HUES6 (cell line): ENCODE results near the gene ZFP69B.

ENCODE experiments used
- H3K27ac ChIP-seq: 2 replicates; pipeline ENCODE4 v1.7.0; 2013; ENCODE audit warnings: low read depth, mild to moderate bottlenecking, low read length, inconsistent platforms
- H3K27me3 ChIP-seq: 2 replicates; pipeline ENCODE4 v1.6.1; 2013; ENCODE audit warnings: low read length; ENCODE audit not compliant: control insufficient read depth, insufficient read depth
- H3K36me3 ChIP-seq: 2 replicates; pipeline ENCODE4 v1.6.1; 2013; ENCODE audit warnings: low read length; ENCODE audit not compliant: control insufficient read depth, insufficient read depth
- H3K4me1 ChIP-seq: 2 replicates; pipeline ENCODE4 v1.6.1; 2013; ENCODE audit warnings: low read length; ENCODE audit not compliant: control insufficient read depth, insufficient read depth
- H3K4me3 ChIP-seq: 2 replicates; pipeline ENCODE4 v1.5.1; 2013; ENCODE audit warnings: low read depth, low read length
- H3K9ac ChIP-seq: one replicate; pipeline ENCODE4 v1.6.1; 2013; ENCODE audit warnings: mild to moderate bottlenecking, low read length
- H3K9me3 ChIP-seq: 2 replicates; pipeline ENCODE4 v1.6.1; 2013; ENCODE audit warnings: low read depth, low read length; ENCODE audit not compliant: control insufficient read depth, insufficient read depth

Gene ZFP69B

DNA sequence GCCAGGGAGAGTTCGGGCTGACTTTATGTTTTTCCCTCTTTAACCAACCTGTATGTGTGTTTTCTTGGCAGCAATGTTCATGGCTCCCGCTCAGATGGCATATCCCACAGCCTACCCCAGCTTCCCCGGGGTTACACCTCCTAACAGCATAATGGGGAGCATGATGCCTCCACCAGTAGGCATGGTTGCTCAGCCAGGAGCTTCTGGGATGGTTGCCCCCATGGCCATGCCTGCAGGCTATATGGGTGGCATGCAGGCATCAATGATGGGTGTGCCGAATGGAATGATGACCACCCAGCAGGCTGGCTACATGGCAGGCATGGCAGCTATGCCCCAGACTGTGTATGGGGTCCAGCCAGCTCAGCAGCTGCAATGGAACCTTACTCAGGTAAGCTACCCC lies 33.6 kb upstream of the ZFP69B start:
- H3K4me1 ChIP-seq = no peaks in the 10 kb centered on the region
- 0 out of 2 replicates have a peak, but pooled peaks cover 4% of the 10 kb centered on the region for H3K36me3 ChIP-seq
- no peaks in the 10 kb centered on the region for H3K9me3 ChIP-seq
- no peaks in the 10 kb centered on the region for H3K27me3 ChIP-seq
- H3K9ac ChIP-seq = no peak overlapping the region
- H3K4me3 ChIP-seq = no peak overlapping the region
- no peak overlapping the region for H3K27ac ChIP-seq

DNA sequence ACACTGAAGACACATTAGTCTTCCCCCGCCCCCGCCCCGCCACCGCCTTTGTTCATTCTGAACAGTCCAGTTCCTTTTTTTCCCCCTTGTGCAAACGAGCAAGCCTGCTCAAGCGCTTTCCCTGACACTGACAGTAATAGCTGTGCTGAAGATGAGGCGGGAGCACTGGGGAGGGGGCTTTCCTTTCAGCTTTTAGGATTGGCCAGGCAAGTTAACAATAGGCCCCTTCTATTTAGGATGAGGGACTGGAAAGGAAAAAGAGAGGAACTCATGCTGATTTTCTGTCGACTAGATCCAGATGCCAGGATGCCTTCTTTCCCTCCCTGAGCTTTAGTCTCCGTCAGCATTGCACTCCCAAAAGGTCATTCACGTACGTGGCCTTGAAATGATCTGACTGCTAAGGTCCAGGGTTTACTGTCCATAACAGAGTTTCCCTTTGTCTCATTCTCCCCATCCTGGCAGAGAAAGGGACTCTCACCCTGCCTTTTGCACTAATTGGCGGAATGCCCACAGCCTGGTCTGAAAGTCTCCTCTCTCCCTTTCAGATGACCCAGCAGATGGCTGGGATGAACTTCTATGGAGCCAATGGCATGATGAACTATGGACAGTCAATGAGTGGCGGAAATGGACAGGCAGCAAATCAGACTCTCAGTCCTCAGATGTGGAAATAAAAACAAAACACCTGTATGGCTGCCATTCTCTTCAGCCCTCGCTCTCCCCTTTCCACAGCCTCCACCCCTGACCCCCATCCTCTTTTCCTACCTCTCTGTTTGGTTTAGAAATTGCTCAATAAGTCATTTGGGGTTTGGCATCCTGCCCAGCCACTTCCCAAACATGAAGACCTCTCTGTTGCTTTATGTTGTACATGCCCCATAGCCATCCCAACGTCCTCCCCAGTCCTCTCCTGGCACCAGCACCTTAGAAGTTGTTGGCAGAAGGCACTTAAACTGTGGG lies 28.6 kb upstream of the ZFP69B start:
- Histone ChIP-seq H3K4me3 (no peak overlapping the region), H3K36me3 (no peaks in the 10 kb centered on the region), H3K9ac (no peak overlapping the region), H3K27ac (no peak overlapping the region), H3K4me1 (no peaks in the 10 kb centered on the region), H3K9me3 (no peaks in the 10 kb centered on the region), H3K27me3 (no peaks in the 10 kb centered on the region)

DNA sequence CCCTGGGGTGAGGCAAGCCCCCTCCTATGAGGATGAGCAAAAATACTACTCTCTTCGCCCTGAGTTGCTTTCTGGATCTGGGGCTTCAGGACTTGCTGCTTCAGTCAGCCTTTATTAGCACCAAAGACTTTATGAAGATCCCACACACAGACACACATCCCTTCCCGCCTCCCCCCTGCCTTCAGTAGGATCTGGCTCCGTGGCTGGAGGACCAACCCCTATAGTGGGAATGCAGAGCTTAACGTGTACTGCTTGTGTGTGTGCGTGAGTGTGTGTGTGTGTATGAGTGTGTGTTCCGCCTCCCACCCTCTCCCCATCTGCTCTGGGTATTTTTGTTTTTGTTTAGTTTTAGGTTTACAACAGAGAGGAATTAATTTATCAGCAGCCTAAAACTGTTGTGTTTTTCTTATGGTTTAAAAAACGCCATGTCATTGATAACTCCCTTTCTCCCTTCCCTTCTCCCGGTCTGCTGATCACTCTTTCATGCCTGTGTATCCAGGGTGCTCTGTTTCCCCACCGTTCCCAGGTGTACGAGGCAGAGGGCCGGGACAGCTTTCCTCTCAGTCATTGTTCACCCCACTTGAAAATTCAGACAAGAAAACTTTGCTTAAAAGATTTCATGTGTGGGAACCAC lies 27.5 kb upstream of the ZFP69B start:
- Histone ChIP-seq H3K27me3 (no peaks in the 10 kb centered on the region), H3K4me3 (no peak overlapping the region), H3K27ac (no peak overlapping the region), H3K4me1 (no peaks in the 10 kb centered on the region), H3K36me3 (no peaks in the 10 kb centered on the region), H3K9ac (no peak overlapping the region), H3K9me3 (no peaks in the 10 kb centered on the region)

DNA sequence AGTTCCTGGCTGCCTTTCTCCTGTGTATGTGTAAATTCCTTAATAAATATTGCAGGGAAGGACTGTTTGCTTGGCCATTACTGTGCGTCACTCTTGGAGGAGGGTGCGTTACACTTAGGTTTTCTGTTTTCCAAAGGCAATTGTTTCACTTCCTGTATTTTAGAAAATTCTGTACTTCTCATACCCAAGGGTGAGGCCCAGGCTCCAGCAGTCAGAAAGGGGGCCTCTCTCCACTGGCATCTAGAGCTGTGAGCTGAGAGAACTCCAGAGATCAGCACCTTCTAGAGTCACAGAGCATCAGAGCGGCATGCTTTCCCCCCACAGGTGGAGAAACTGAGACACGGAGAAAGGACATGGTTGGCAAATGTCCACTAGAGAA lies 27.0 kb upstream of the ZFP69B start:
- no peak overlapping the region for H3K27ac ChIP-seq
- H3K4me3 ChIP-seq = no peak overlapping the region
- H3K4me1 ChIP-seq = no peaks in the 10 kb centered on the region
- no peaks in the 10 kb centered on the region for H3K36me3 ChIP-seq
- no peaks in the 10 kb centered on the region for H3K27me3 ChIP-seq
- H3K9me3 ChIP-seq = no peaks in the 10 kb centered on the region
- no peak overlapping the region for H3K9ac ChIP-seq

DNA sequence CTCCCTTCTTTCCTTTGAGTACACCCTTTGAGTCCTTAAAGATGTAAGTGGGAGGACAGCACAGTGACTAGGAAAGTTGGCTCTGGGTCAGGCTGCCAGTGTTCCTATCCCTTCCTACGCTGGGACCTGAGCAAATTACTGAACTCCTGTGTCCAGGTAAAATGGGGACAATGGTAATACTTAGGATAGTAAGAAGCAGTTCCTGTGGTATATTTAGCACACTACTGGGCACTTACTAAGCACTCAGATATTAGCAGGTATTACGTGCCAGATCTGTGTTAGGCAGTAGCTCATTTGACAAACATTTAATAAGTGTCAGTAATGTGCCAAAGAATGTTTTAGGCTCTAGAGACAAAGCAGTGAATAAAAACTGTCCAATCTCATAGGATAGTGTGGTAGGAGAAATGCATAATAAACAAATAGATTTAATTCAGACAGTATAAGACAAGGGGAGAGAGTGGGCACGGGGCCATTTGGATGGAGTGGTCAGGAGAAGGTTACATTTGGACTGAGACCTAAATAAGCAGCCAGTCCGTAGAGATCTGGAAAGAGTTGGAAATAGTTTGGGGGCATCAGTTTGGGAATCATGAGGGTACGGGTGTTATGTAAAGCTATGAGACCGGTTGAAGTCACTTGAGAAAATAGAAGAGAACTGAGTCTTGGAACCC lies 26.2 kb upstream of the ZFP69B start:
- no peak overlapping the region for H3K9ac ChIP-seq
- H3K36me3 ChIP-seq = no peaks in the 10 kb centered on the region
- no peaks in the 10 kb centered on the region for H3K4me1 ChIP-seq
- H3K9me3 ChIP-seq = no peaks in the 10 kb centered on the region
- no peak overlapping the region for H3K27ac ChIP-seq
- H3K4me3 ChIP-seq = no peak overlapping the region
- H3K27me3 ChIP-seq = no peaks in the 10 kb centered on the region

DNA sequence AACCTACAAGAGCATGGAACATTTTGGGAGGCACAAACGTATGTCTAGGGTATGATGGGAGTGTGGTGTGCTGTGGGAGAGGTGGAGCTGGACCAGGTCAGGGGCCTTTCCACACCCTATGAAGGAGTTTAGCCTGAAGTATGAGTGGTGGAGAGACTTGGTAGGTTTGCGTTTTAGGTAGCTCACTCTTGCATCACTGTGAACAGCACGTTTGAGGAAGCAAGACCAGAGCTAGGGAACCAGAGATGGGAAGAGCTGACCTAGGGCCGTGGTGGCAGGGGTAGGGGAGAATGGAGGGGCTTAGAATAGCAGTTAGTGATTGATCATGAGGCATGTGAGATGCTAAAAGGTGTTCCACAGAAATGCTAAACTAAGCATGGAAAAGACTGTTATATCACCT lies 25.1 kb upstream of the ZFP69B start:
- H3K9ac ChIP-seq = no peak overlapping the region
- H3K9me3 ChIP-seq = no peaks in the 10 kb centered on the region

DNA sequence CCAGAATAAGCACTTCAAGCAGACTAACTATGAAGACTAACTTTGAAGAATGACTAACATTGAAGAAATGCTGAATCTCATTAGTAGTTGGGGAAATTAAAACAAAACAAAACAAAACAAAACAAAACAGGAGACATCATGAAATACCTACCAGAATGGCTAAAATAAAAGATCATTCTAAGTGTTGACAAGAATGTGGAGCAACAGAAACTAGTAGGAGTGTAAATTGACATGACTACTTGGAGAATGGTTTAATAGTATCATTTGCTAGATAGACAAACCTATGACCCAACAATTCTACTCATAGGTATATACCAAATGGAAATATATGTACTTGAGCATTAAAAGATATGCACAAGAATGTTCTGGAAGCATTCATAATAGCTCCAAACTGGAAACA lies 18.9 kb upstream of the ZFP69B start:
- Histone ChIP-seq H3K27ac (no peak overlapping the region), H3K4me3 (no peak overlapping the region), H3K9me3 (no peaks in the 10 kb centered on the region), H3K27me3 (no peaks in the 10 kb centered on the region), H3K4me1 (no peaks in the 10 kb centered on the region), H3K9ac (no peak overlapping the region), H3K36me3 (no peaks in the 10 kb centered on the region)

More for the DNA sequence above, 25.1 kb upstream of the ZFP69B start:
- H3K36me3 ChIP-seq = no peaks in the 10 kb centered on the region
- no peak overlapping the region for H3K4me3 ChIP-seq
- H3K27ac ChIP-seq = no peak overlapping the region
- H3K27me3 ChIP-seq = no peaks in the 10 kb centered on the region
- no peaks in the 10 kb centered on the region for H3K4me1 ChIP-seq

DNA sequence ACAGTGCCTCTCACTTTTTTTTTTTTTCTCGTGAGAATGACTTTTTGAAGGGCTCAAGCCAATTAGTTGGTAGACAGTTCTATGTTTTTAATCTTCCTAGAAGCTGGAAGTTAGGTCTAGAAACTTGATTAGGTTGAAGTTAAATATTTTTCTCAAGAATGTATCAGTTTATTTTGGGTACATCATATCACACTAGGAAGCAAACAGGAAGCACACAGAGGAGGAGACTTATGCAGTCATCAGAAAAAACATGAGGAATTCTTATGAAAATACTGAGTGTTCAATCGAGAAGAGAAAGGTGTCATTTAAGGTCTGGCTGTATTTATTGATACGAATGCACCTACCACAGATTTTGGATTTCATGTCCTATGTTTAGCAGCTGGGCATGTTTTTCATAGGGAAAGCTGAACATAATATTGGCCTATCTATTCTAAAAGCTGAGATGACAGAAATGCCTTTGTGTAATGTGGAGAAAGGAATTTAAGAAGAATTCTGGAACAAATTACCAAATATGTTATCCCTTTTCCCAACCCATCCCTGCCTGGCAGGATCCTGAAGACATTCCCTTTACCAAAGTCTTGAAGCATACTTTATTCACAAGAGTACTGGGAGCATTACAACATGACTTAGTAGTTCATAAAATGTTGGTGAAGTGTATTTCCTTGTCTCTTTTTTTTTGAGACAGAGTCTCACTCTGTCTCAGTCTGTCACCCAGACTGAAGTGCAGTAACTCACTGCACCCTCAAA lies 17.5 kb upstream of the ZFP69B start:
- Histone ChIP-seq H3K9me3 (no peaks in the 10 kb centered on the region), H3K36me3 (no peaks in the 10 kb centered on the region), H3K4me3 (no peak overlapping the region), H3K9ac (no peak overlapping the region), H3K4me1 (no peaks in the 10 kb centered on the region), H3K27me3 (no peaks in the 10 kb centered on the region), H3K27ac (no peak overlapping the region)

DNA sequence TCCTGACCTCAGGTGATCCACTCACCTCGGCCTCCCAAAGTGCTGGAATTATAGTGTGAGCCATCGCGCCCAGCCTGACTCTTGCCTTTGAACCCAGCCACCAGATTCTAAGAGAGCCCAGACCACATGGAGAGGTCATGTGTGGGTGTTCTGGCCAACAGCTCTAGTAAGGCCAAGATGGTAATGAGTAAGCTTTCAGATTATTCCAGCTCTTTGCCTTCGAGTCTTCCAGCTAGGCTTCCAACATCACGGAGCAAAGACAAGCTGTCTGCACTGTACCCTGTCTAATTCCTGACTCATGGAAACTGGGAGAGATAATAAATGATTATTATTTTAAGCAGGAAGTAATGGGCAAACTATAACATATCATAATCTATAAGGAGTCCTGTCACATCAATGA lies 14.8 kb upstream of the ZFP69B start:
- H3K9me3 ChIP-seq = no peaks in the 10 kb centered on the region
- no peaks in the 10 kb centered on the region for H3K4me1 ChIP-seq
- no peaks in the 10 kb centered on the region for H3K36me3 ChIP-seq
- H3K9ac ChIP-seq = no peak overlapping the region
- H3K4me3 ChIP-seq = no peak overlapping the region
- no peaks in the 10 kb centered on the region for H3K27me3 ChIP-seq
- no peak overlapping the region for H3K27ac ChIP-seq

DNA sequence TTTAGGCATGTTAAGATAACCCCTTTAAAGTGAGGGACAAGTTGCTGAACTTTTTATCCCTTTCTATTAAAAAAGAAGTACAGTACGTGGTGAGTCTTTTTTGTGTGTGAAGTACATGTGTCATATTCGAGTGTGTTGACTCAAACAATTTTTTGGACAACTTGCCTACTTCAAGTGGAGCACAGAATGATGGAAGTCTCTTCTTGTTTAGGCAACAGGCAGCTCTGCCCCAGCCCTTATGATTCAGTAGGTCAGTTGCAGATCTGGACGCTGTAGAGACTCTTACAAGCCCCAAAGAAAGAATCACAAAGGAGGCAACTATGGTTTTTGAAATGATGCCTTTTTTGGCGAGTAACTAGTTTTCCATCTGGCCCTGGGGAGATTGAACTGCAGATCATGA lies 14.4 kb upstream of the ZFP69B start:
- Histone ChIP-seq H3K27me3 (no peaks in the 10 kb centered on the region), H3K4me1 (no peaks in the 10 kb centered on the region), H3K9me3 (no peaks in the 10 kb centered on the region), H3K36me3 (no peaks in the 10 kb centered on the region), H3K4me3 (no peak overlapping the region), H3K27ac (no peak overlapping the region), H3K9ac (no peak overlapping the region)
